Raji (cell line): ENCODE results near the gene FBXO3.

Source experiments
- POLR2A ChIP-seq: IDR thresholded peaks from 2 replicates; pipeline ENCODE4 v1.6.1; 2011; ENCODE audit warnings: low read depth, low read length, control low read depth; ENCODE audit not compliant: insufficient read depth

FBXO3 gene

DNA sequence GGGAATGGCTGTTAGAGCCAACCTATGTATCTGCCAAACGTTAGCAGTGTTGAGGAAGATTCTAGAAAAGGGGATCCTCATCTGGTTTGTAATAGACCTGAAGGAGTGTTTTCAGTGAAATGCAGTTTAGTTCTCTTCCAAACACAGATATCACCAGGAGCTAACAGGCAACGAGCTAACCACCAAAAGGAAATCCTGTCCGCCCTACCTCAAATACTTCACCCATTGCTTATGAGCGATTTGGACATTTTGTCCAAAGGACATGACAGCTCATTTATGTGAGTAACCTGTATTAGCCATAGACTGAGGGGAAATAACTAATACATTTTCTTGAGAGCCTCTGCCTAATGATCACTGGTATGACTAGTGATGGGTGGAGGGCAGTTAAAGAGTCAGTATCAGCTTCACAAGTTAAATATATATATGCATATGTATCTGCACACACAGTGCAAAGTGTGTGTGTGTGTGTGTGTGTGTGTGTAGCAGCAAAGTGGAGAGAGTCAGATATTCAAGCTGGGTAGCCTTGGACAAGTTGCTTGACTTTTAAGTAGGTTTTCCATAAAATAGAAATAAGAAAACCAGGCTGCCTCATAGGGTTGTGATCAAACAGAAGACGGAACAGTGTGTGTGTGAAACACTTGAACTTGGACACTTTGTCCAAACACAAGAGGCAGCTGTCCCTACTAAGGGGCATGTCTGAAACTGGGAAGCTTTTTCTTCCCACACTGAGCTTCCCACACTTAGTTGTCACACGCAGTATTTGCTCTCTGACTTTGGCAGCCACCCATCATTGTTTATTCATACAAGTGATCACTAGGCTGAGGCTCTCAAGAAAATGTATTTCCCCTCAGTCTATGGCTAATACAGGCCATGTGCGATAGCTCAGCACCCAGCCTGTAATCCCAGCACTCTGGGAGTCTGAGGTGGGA is 72.8 kb downstream of the FBXO3 start:
- TF ChIP-seq POLR2A, result no peak

DNA sequence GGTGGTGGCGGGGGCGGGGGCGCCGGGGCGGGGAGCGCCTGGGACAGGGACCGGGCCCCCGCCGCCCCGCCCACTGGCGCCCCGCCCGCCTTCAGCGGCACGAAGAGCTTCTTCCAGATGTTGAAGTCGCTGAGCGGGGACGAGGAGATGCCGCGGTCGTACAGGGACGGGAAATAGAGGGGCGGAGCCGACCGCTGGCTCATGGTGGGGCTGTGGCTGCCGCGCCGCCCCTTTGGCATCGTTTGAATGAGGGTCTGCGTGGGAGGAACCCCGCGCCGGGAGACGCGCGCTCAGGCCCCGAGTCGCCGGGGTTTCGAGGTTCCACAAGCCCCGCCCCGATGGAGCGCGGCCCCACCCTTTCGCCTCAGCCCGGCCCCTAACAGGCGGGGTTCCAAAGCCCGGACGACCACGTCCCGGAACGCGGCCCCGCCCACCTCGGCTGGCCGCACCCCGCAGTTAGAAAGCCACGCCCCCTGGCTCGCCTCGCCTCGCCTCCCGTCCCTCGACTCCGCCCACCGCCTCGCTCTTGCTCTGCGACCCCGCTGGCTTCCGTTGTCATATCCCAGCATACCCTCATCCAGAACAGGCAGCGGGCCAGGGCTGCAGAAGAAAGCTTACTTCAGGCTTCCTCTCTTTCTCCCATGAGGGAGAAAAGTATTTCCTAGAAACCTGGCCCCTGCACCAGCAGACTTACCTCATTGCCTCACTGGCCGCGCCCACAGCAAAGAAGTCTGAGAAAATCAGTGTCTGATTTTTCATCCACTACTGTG is 73.6 kb downstream of the FBXO3 start, which contains the start of gene C11orf91:
TSS of gene C11orf91 (minus strand) at position 325 of the 770 bp plus-strand sequence. CDS start at position 239, 86 bp downstream.
- peak; percentile 64 for TF ChIP-seq POLR2A

DNA sequence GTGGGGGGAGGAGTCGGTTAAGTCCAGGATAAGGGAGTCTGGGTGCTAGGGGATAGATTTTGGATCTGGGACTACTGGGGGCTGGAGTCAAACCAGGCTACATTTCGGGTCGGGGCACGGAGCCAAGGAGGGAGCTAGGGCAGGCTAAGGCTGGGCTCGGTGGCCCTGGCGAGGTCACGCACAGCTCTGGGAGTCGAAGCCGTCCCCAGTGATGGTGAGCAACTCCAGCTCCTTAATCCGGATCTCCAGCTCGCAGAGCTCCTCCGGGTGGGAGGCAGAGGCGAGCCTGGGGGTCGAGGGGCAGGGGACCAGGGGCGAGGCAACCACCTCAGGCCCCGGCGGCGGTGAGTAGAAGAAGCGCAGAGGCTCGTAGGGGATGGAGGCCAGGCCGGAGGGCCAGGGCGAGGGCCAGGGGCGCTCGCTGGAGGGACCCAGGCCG is 74.2 kb downstream of the FBXO3 start:
- TF ChIP-seq POLR2A, result no peak

DNA sequence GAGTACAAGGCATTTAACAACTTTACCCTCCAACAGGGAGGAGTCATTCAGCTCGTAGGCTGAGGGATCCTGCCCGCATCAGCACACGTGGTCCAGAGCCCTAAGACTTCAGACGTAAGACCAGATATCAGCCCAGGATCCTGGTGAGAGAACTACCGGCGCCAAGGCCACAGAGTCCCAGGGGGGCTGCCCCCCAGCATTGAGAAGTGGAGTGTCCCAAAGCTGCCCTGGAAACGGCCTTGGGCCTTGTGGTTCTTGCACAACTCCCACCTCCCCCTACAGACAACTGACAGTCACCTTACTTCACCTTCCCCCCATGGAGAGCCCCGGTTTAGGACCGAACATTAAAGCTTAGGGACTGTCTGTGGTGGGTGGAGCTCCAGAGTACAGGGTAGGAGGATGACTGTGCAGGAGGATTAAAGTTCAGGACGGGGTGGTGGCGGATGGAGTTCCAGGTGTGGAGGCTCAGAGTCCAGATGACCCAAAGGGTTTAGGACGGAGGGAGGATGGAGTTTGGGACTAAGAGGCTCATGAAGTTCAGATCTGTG is 74.7 kb downstream of the FBXO3 start:
- no peak for TF ChIP-seq POLR2A

DNA sequence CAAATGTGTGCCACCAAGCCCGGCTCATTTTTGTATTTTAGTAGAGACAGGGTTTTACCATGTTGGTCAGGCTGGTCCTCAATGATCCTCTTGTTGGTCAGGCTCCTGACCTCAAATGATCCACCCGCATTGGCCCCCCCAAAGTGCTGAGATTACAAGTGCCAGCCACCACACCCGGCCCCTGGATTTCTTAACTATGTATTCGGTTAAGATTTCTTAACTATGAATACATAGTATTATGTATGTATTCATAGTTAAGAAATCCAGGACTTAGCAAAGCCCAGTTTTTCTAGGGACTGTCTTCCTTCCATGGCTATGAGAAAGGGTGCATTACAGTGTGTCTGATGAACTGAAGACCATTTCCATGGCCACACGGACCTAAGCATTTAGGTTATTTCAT is 75.4 kb downstream of the FBXO3 start:
- TF ChIP-seq POLR2A, result no peak

DNA sequence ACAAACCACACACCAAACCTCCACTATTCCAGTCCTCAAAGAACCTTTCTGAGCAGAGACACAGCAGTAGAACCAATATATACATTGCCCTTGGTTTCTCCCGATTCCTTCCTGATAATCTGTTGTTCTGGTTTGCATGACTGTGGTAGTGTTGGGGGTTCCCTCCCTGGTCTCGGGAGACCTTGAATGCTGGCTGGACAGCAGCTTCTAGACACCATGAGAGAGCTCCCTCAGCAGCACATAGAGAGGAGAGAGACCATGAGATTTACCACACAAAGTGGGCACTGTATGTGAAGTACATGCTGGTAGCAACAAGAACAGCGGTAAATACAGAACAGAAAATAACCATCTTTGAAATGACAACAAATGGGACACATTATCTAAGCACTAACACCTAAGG is 76.3 kb downstream of the FBXO3 start:
- TF ChIP-seq POLR2A, result no peak

DNA sequence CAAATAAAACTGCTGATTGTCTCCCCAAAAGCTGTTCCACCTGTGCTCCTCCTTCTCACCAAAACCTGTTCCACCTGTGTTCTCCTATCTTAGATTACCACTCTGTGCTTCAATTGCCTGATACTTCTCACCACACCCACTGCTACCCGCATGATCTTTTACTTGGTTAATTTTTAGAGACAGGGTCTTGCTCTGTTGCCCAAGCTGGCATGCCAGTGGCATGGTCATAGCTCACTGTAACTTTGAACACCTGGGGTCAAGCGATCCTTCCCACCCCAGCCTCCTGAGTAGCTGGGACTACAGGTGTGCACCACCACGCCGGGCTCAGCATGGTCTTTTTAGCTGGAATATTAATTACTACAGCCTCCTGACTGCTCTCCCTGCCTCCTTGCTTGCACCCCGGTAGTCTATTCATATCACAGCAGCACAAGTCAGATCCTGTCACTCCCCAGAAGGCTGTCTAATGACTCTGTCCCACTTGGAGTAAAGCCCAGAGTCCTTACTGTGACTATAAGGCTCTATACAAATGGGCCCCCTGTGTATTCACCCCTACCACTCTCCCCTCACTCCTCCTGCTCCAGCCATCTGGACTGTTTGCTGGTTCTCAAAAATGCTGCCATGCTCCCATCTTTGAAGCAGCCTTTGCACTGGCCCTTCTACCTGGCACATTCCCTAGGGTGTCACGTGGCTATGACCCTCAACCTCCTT is 77.2 kb downstream of the FBXO3 start:
- TF ChIP-seq POLR2A, result no peak

DNA sequence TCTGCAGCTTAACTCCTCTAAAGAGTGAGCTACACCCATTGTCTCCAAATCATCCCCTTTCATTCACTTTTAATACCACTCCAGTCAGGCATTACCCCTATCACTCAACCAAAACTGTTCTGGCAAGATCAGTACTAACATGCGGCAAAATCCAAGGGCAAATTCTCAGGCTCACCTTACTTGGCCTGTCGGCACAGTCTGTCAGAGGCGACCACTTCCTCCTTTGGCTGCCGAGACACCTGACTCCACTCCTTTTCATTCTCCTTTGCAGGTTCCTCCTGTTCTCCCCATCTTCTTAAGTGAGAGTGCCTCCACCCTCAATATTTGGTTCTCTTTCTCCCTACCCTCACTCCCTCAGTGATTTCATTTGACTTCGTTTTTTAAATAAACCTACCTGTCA is 77.9 kb downstream of the FBXO3 start:
- no peak for TF ChIP-seq POLR2A

DNA sequence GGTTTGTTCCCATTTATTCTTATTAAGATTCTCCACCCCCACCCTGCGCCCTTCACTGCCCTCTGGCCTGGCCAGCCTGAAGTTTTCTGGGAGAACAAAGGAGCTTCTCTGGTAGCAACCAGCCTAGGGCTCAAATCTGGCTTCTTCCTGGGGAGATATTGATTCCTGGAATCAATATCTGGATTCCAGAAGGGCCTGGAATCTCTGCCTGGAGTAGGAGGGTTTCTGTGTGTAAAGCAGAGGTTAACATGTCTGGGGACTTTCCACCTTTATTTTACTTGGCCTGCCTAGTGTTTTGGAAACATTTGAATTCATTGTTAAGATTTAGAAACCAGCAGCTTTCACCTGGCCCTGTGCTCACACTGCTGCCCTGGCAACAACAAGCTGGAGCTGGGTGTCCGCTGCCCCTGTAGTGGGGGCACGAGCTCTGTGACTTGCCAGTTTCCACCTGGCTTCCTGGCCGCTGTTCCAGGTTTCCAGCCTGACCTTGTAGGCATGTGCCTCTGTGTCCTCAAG is 79.2 kb downstream of the FBXO3 start:
- no peak for TF ChIP-seq POLR2A

DNA sequence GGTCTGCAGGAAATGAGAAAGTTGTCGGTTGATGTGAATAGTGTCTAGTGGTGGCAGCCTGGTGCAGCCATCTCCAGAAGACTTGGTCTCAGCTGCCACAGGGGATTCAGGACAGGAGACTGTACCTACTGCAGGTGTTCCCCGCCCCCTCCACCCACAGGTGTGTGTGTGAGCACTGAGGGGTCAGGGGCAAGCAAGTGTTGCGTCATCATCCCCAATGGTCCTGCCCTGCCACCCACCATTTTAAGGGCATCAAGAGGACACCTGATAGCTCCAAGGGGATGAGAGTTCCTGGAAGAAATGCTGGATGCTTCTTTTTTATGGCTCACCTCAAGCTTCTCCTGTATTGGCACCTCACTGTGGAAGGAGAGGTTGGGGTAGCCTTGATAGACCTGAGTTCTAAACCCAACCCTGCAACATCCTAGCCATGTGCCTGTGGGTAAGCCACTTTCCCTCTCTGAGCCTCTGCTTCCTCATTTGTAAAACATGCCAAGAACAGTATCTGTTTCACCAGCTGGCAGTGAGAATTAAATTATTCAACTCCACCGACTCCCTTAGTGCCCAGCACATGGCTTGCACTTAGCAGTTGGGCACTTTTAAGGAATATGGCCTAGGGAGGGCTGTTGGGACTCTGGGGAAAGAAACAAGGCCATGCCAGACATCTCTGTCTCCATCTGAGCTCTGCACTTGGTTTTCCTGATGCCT is 79.8 kb downstream of the FBXO3 start:
- no peak for TF ChIP-seq POLR2A

DNA sequence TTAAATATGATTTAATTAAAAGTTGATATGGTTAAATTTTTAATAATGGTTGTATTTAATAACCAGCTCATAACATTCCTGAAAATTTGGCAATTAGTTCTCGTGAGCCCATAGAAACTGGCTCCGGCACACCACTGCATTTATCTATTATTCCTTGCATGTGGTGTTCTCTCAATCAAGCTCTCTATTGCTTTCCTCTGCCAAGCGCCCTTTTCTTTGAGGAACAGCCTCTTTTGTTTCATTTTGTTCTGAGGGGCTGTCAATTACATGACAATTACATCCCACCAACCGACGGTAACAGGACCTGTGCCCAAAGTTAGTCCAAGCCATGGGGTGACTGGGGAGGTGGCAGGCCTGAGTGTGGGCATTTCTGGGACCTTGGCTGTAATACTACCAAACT is 81.8 kb downstream of the FBXO3 start:
- no peak for TF ChIP-seq POLR2A

DNA sequence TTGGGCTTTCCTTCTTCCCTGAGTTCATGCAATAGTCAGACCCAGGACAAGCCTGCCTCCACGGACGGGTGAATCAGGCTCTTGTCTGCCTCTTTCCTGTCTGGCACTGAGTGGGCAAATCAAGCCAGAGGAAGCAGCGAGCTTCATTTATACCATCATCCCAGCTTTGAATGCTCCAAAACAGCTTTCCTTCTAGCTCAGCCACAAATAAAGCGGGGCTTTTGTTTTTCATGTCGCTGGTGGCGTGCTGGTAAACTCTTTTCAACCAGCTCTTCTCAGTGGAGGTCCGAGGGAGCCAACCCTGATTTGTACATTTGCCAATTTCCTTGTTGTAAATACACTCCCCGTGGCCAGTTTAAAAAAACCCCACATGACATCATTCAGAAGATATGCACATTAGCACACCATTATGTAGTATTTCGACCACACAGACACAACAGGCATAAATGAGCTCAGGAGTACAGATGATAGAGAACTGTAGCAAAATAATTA is 82.3 kb downstream of the FBXO3 start:
- TF ChIP-seq POLR2A, result no peak

DNA sequence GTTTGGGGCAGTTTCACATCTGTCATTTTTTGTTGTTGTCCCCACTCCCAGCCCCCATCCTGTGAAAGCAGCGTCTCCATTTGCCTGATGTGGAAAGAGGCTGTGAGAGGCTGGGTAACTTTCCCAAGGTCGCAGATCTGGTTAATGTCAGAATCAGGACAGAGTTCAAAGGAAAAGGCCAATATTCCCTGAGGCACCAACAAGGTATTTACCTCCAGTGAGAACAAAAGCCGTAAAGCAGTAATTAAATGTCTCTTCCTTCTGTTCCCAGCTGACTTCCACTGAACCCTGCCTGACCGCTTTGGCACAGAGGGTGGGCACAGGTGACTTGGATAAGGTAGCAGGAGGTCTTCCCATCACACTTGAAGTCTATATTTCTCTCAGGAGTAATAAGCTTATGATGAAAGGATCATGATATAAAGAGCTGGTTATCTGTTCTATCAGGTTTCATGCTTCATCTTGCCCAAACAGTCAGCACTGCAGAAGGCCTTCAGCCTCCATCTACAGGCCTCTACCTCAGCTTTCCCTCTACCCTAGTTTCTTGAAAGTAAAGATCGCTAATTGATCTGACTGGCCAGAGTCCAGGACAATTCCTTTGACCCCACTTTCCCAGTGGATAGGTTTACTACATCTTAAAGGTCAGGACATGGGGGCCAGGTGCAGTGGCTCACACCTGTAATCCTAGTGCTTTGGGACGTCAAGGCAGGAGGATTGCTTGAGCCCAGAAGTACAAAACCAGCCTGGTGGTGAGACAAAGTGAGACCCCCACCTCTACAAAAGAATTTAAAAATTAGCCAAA is 83.1 kb downstream of the FBXO3 start:
- TF ChIP-seq POLR2A, result no peak
